B cell (primary cell): ENCODE results near the gene HOXA5. TPM values are rescaled to one million over a fixed set of nuclear protein-coding genes. Genes with fewer than 3 reads are reported as not detected.

Experiments
- ATAC-seq: fragments of 200-7000 bp; cut with Tn5 transposase; one replicate; pipeline ENCODE4 v1.10.0; 2021; ENCODE audit warnings: low read depth, mild to moderate bottlenecking, moderate number of reproducible peaks, moderate library complexity
- CTCF ChIA-PET: fragments of 350-600 bp; sonication (Branson Sonifier 250); formaldehyde crosslinking; loops from one replicate; lab custom pipeline; 2021; ENCODE audit warnings: antibody characterized with exemption, inconsistent platforms; lab: Charles Lee
- POLR2A ChIA-PET: fragments of 350-600 bp; sonication (Branson Sonifier 250); formaldehyde crosslinking; loops from one replicate; lab custom pipeline; 2021; ENCODE audit warnings: antibody characterized with exemption; lab: Charles Lee
- DNase-seq: peaks from one replicate; pipeline ENCODE4 v3.0.0; 2013
- H2AFZ ChIP-seq: 2 replicates; pipeline ENCODE4 v1.6.1; 2012; ENCODE audit warnings: mild to moderate bottlenecking, low read depth, low read length; ENCODE audit not compliant: insufficient read depth, poor library complexity, severe bottlenecking
- H3K27ac ChIP-seq, 2 donors: 1 replicate in 1 of 2; 2 replicates in 1 of 2; pipeline ENCODE4 v1.5.1; 2012 to 2013; ENCODE audit warnings: low read length in 2 of 2, mild to moderate bottlenecking in 2 of 2, moderate library complexity in 1 of 2
- H3K27me3 ChIP-seq, 4 experiments: fragments of 200-600 bp in 1 of 4; sonication (generic) in 1 of 4; replicated peaks in 1 of 4; 1 replicate in 2 of 4; 2 replicates in 2 of 4; pipeline versions ENCODE4 v1.6.1 to v1.7.0; 2013 to 2016; ENCODE audit warnings: low read length in 3 of 4, mild to moderate bottlenecking in 2 of 4, mixed read lengths in 1 of 4, moderate library complexity in 1 of 4; ENCODE audit not compliant: insufficient read depth in 4 of 4, control insufficient read depth in 3 of 4; ENCODE audit errors: control extremely low read depth in 1 of 4
- H3K36me3 ChIP-seq, 2 experiments: replicated peaks in 1 of 2; 1 replicate in 1 of 2; 2 replicates in 1 of 2; pipeline versions ENCODE4 v1.6.1 to v1.7.1; 2013; ENCODE audit warnings: low read length in 1 of 2; ENCODE audit not compliant: insufficient read depth in 2 of 2, control insufficient read depth in 1 of 2; ENCODE audit errors: control extremely low read depth in 1 of 2, extremely low read depth in 1 of 2
- H3K4me1 ChIP-seq, 2 donors: fragments of 200-600 bp in 1 of 2; sonication (generic) in 1 of 2; 1 replicate in 1 of 2; 2 replicates in 1 of 2; pipeline versions ENCODE4 v1.5.1 to v1.6.1; 2013 to 2017; ENCODE audit warnings: low read length in 2 of 2; ENCODE audit not compliant: control insufficient read depth in 2 of 2, insufficient read depth in 2 of 2
- H3K4me2 ChIP-seq: replicated peaks from 2 replicates; pipeline ENCODE3; 2012; ENCODE audit warnings: mild to moderate bottlenecking, low read depth, low read length; ENCODE audit not compliant: poor library complexity, severe bottlenecking
- H3K4me3 ChIP-seq, 5 experiments: fragments of 200-600 bp in 1 of 5; sonication (generic) in 1 of 5; 1 replicate in 3 of 5; 2 replicates in 2 of 5; pipeline versions ENCODE4 v1.5.1 to v1.7.0; 2011 to 2016; ENCODE audit warnings: low read length in 4 of 5, mild to moderate bottlenecking in 4 of 5, low read depth in 2 of 5, control low read depth in 1 of 5, moderate library complexity in 1 of 5; ENCODE audit not compliant: insufficient read depth in 1 of 5; ENCODE audit errors: control extremely low read depth in 1 of 5, extremely low read depth in 1 of 5
- H3K79me2 ChIP-seq: fragments of 200-600 bp; sonication (generic); one replicate; pipeline ENCODE4 v1.6.0; 2016; ENCODE audit warnings: low read length; ENCODE audit not compliant: control insufficient read depth, insufficient read depth
- H3K9ac ChIP-seq: fragments of 200-600 bp; sonication (generic); 2 replicates; pipeline ENCODE4 v1.6.1; 2017; ENCODE audit warnings: mild to moderate bottlenecking, low read length, moderate library complexity
- H3K9me3 ChIP-seq, 3 donors: one replicate each; pipeline versions ENCODE4 v1.6.1 to v1.7.1; 2013; ENCODE audit warnings: low read length in 2 of 3; ENCODE audit not compliant: control insufficient read depth in 2 of 3, insufficient read depth in 1 of 3; ENCODE audit errors: control extremely low read depth in 1 of 3
- H4K20me1 ChIP-seq: 2 replicates; pipeline ENCODE4 v1.6.0; 2012; ENCODE audit warnings: mild to moderate bottlenecking, low read length; ENCODE audit not compliant: insufficient read depth, control insufficient read depth, poor library complexity, severe bottlenecking
- H3K27ac Mint-ChIP-seq: one replicate; pipeline ENCODE4 v1.8.0; 2021; ENCODE audit warnings: mixed read lengths
- H3K27me3 Mint-ChIP-seq: one replicate; pipeline ENCODE4 v1.8.0; 2021; ENCODE audit warnings: mixed read lengths
- H3K4me1 Mint-ChIP-seq: one replicate; pipeline ENCODE4 v1.8.0; 2021; ENCODE audit warnings: mixed read lengths
- H3K4me3 Mint-ChIP-seq: one replicate; pipeline ENCODE4 v1.8.0; 2021; ENCODE audit warnings: mixed read lengths
- H3K9me3 Mint-ChIP-seq: one replicate; pipeline ENCODE4 v1.8.0; 2022; ENCODE audit warnings: mixed read lengths; ENCODE audit not compliant: insufficient read depth
- CTCF ChIP-seq: fragments of 200-600 bp; IDR thresholded peaks from one replicate; pipeline ENCODE4 v1.8.0; 2022; ENCODE audit warnings: antibody characterized with exemption, mild to moderate bottlenecking
- EZH2 ChIP-seq: IDR thresholded peaks from 2 replicates; pipeline ENCODE4 v1.6.1; 2012; ENCODE audit warnings: borderline replicate concordance, low read depth, mild to moderate bottlenecking, moderate library complexity, low read length; ENCODE audit not compliant: insufficient read depth, poor library complexity, severe bottlenecking
- WGBS: methylation state at CpG from one replicate; pipeline ENCODE4 v1.1.5; 2013; ENCODE audit warnings: missing lambda C conversion rate; ENCODE audit not compliant: insufficient coverage; 5-methylcytosine and 5-hydroxymethylcytosine counted together
- intact Hi-C: fragments of 100-400 bp; cut with micrococcal nuclease; formaldehyde crosslinking; loops from one replicate; pipeline ENCODE4 v1.10.0; 2022
- polyA plus RNA-seq: library from polyadenylated mRNA; depleted of rRNA; stranded (reverse); fragments of >200 nt; gene quantifications from 2 replicates; pipeline ENCODE4 v1.2.3, GENCODE V29; 2012
- total RNA-seq, 2 donors: library from RNA; stranded (reverse); fragments of 120-200 nt in 1 of 2; gene quantifications; 1 replicate in 1 of 2; 2 replicates in 1 of 2; pipeline versions ENCODE4 v1.2.3 to v1.2.4, GENCODE V29; 2013 to 2022

The HOXA5 gene
- total and polyA plus RNA-seq, 2 donors (not counting 1 experiment from before 2014, with no cell fraction given) = not detected

- Histone ChIP-seq H3K4me2 (no peak overlapping the region), H4K20me1 (no peaks in the 10 kb centered on the region), H3K27me3 (peaks cover 0 to 54% (median 23%) of the 10 kb centered on the region in 4 experiments), H3K9me3 (peaks cover 0 to 36% (median 0%) of the 10 kb centered on the region in 3 donors), H3K4me1 (peaks cover 0 to 2% of the 10 kb centered on the region in 2 donors), H3K79me2 (no peaks in the 10 kb centered on the region), H3K36me3 (no peaks in the 10 kb centered on the region), H2AFZ (no peak overlapping the region), H3K27ac (no peak overlapping the region), H3K9ac (no peak overlapping the region), H3K4me3 (no peak overlapping the region)
- ChIA-PET CTCF (interaction anchor here (0.6 to 0.9 kb wide), 2 partner anchors 13 to 260 kb away, joined by 3 to 4 read pairs; no protein-coding TSS in a partner anchor), POLR2A (no interaction called here)
- no peak for TF ChIP-seq CTCF
- TF ChIP-seq EZH2 = no peak
- Mint-ChIP-seq H3K4me1 (peaks cover 4% of the 10 kb centered on the region), H3K27me3 (peaks cover 54% of the 10 kb centered on the region), H3K27ac (no peak overlapping the region), H3K9me3 (no peaks in the 10 kb centered on the region), H3K4me3 (no peak overlapping the region)
- 92% methylated on average over 13 of the region's 18 CpGs for WGBS
- intact Hi-C loops = no loop called here
- DNase-seq (no peak), ATAC-seq (no peak)
Observed at GRCh38 chr7:27141137-27141922, 2.2 kb downstream of the HOXA5 start.
